HG03439 (cell line): ENCODE data around the gene ARSD.

Source experiments
- ATAC-seq: cut with Tn5 transposase; IDR thresholded peaks from one replicate; pipeline ENCODE4 v1.9.1; 2021; ENCODE audit warnings: mild to moderate bottlenecking, moderate library complexity; ENCODE audit not compliant: unreplicated experiment

The ARSD gene

GRCh38 chrX:2855761-2856160 is 73.4 kb downstream of the ARSD start:
- ATAC-seq, result no peak

- ATAC-seq, result no peak
Observed at GRCh38 chrX:2854918-2855317, 74.2 kb downstream of the ARSD start.
